SU-DHL-6 (cell line): ENCODE results near the gene OR51V1.

Source experiments
- H2AFZ ChIP-seq: fragments of 200-600 bp; sonication (generic); 2 replicates; pipeline ENCODE4 v1.6.1; 2014; ENCODE audit warnings: low read depth, mild to moderate bottlenecking, moderate library complexity, mixed read lengths, antibody characterized with exemption, low read length; ENCODE audit not compliant: severe bottlenecking
- H3F3A ChIP-seq: fragments of 200-600 bp; shearing (Covaris generic); 2 replicates; pipeline ENCODE4 v1.6.0; 2016; ENCODE audit warnings: antibody characterized with exemption, mild to moderate bottlenecking; ENCODE audit not compliant: insufficient read depth
- H3K27ac ChIP-seq: fragments of 200-600 bp; sonication (generic); 2 replicates; pipeline ENCODE4 v1.5.1; 2016; ENCODE audit warnings: low read depth, mild to moderate bottlenecking, low read length, moderate library complexity, mixed read lengths
- H3K27me3 ChIP-seq: fragments of 200-600 bp; sonication (generic), shearing (Covaris generic); 2 replicates; pipeline ENCODE4 v1.6.0; 2014; ENCODE audit warnings: mild to moderate bottlenecking, low read length
- H3K36me3 ChIP-seq: fragments of 200-600 bp; sonication (generic); 2 replicates; pipeline ENCODE4 v1.6.1; 2014; ENCODE audit warnings: mild to moderate bottlenecking, low read length, mixed read lengths
- H3K4me2 ChIP-seq: fragments of 300-600, 200-600 bp; shearing (Covaris generic), sonication (generic); 2 replicates; pipeline ENCODE4 v1.6.0; 2014; ENCODE audit warnings: low read length, low read depth, mild to moderate bottlenecking; ENCODE audit not compliant: poor library complexity, severe bottlenecking
- H3K4me3 ChIP-seq: fragments of 200-600 bp; sonication (generic); 2 replicates; pipeline ENCODE4 v1.5.1; 2014; ENCODE audit warnings: antibody characterized with exemption, low read length, mild to moderate bottlenecking, mixed read lengths; ENCODE audit not compliant: insufficient read depth, poor library complexity, severe bottlenecking
- H3K79me2 ChIP-seq: fragments of 200-600 bp; sonication (generic); 2 replicates; pipeline ENCODE4 v1.6.1; 2014; ENCODE audit warnings: mild to moderate bottlenecking, low read length, moderate library complexity; ENCODE audit not compliant: insufficient read depth
- H3K9ac ChIP-seq: fragments of 200-600 bp; sonication (generic); 2 replicates; pipeline ENCODE4 v1.7.0; 2014; ENCODE audit warnings: mild to moderate bottlenecking, low read length
- H3K9me2 ChIP-seq: fragments of 200-600 bp; sonication (generic); replicated peaks from 2 replicates; pipeline ENCODE4 v1.6.1; 2014; ENCODE audit warnings: low read length; ENCODE audit not compliant: insufficient read depth
- H3K9me3 ChIP-seq: fragments of 200-600 bp; sonication (generic); 2 replicates; pipeline ENCODE4 v1.6.1; 2014; ENCODE audit warnings: low read length, mixed read lengths; ENCODE audit not compliant: insufficient read depth
- H4K20me1 ChIP-seq: fragments of 200-600 bp; sonication (generic); 2 replicates; pipeline ENCODE4 v1.6.1; 2014; ENCODE audit warnings: low read depth, mild to moderate bottlenecking, antibody characterized with exemption, low read length, moderate library complexity, mixed read lengths
- CTCF ChIP-seq: fragments of 200-600 bp; sonication (generic); IDR thresholded peaks from one replicate; pipeline ENCODE4 v1.5.1; 2017; ENCODE audit warnings: antibody characterized with exemption, mild to moderate bottlenecking, low read length, moderate library complexity; ENCODE audit not compliant: insufficient read depth, poor library complexity, severe bottlenecking
- EZH2phosphoT487 ChIP-seq: fragments of 200-600 bp; sonication (generic), shearing (Covaris generic); conservative IDR thresholded peaks from 2 replicates; pipeline ENCODE4 v1.6.1; 2018; ENCODE audit warnings: mild to moderate bottlenecking, antibody characterized with exemption, low read length, moderate library complexity, mixed read lengths

Gene OR51V1

GRCh38 chr11:5240458-5240857, 40.0 kb upstream of the OR51V1 start:
- H3K4me2 ChIP-seq: no peak overlapping the region
- no peak overlapping the region for H2AFZ ChIP-seq
- H3K9me3 ChIP-seq: no peaks in the 10 kb centered on the region
- H3F3A ChIP-seq: no peaks in the 10 kb centered on the region
- H4K20me1 ChIP-seq: no peaks in the 10 kb centered on the region
- H3K36me3 ChIP-seq: no peaks in the 10 kb centered on the region
- H3K9me2 ChIP-seq: no peaks in the 10 kb centered on the region
- no peak overlapping the region for H3K4me3 ChIP-seq
- no peaks in the 10 kb centered on the region for H3K27me3 ChIP-seq
- H3K79me2 ChIP-seq: no peaks in the 10 kb centered on the region
- TF ChIP-seq CTCF (no peak), EZH2phosphoT487 (no peak)
- no peak overlapping the region for H3K27ac ChIP-seq
- H3K9ac ChIP-seq: no peak overlapping the region

DNA sequence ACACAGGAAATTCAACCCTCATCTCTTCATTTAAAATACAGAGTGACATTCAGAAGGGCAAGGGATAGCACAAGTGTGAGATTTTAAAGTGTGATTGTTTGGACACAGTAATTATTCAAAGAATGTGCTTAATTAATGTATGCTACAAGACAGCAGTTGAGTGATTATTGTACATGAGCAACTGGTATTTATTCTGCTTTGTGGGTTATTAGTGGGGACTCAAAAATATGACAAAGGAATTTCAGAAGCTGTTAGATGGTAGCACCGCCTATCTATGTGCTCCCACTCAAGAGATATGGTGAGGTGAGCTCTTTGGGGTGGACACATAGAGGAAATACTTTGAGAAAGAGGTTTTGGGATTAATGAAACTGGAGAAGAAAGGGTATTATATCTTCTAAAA, 39.6 kb upstream of the OR51V1 start:
- Histone ChIP-seq H3K79me2 (no peaks in the 10 kb centered on the region), H3K4me3 (no peak overlapping the region), H3K36me3 (no peaks in the 10 kb centered on the region), H2AFZ (no peak overlapping the region), H3K9me3 (no peaks in the 10 kb centered on the region), H3K27me3 (no peaks in the 10 kb centered on the region), H4K20me1 (no peaks in the 10 kb centered on the region), H3F3A (no peaks in the 10 kb centered on the region), H3K9ac (no peak overlapping the region), H3K27ac (no peak overlapping the region), H3K4me2 (no peak overlapping the region), H3K9me2 (no peaks in the 10 kb centered on the region)
- TF ChIP-seq CTCF: no peak
- no peak for TF ChIP-seq EZH2phosphoT487

DNA sequence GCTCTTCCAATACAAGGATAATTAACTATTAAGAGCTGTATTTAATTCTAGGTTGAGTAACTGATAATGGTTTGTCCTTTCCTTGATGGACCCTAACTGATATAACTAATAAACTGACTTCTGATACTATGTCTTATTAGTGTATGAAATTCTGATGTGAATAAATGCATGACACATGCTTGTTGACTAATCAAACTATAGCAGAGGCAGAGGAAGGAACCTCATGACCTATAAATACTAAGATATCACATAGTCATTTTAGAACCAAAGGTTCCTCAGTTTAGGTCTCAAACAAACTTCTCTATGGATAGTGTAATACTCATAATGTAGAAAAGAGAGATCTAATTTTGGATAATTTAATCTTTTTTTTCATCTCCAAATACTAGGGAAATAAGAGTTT, 38.6 kb upstream of the OR51V1 start:
- H2AFZ ChIP-seq: no peak overlapping the region
- no peak overlapping the region for H3K4me2 ChIP-seq
- no peaks in the 10 kb centered on the region for H3K27me3 ChIP-seq
- H3K9ac ChIP-seq: no peak overlapping the region
- H3K4me3 ChIP-seq: no peak overlapping the region
- H3F3A ChIP-seq: no peaks in the 10 kb centered on the region
- no peaks in the 10 kb centered on the region for H3K9me3 ChIP-seq
- TF ChIP-seq EZH2phosphoT487: no peak
- no peak for TF ChIP-seq CTCF
- H3K27ac ChIP-seq: no peak overlapping the region
- H3K9me2 ChIP-seq: no peaks in the 10 kb centered on the region
- H3K79me2 ChIP-seq: no peaks in the 10 kb centered on the region
- no peaks in the 10 kb centered on the region for H3K36me3 ChIP-seq
- H4K20me1 ChIP-seq: no peaks in the 10 kb centered on the region

- no peak overlapping the region for H3K9ac ChIP-seq
- H3K27ac ChIP-seq: no peak overlapping the region
- no peaks in the 10 kb centered on the region for H3K9me3 ChIP-seq
- TF ChIP-seq EZH2phosphoT487 (no peak), CTCF (no peak)
- no peaks in the 10 kb centered on the region for H3K27me3 ChIP-seq
- no peak overlapping the region for H3K4me3 ChIP-seq
- no peaks in the 10 kb centered on the region for H4K20me1 ChIP-seq
- no peaks in the 10 kb centered on the region for H3K36me3 ChIP-seq
- H3K9me2 ChIP-seq: no peaks in the 10 kb centered on the region
- H3F3A ChIP-seq: no peaks in the 10 kb centered on the region
- no peak overlapping the region for H2AFZ ChIP-seq
- no peak overlapping the region for H3K4me2 ChIP-seq
- H3K79me2 ChIP-seq: no peaks in the 10 kb centered on the region
Measured at GRCh38 chr11:5238486-5238885, 38.0 kb upstream of the OR51V1 start.
